DOHH2 (cell line): Measurements from ENCODE around the gene KIF26B.

Source experiments
- H3F3A ChIP-seq: fragments of 200-600 bp; sonication (generic), shearing (Covaris generic); 2 replicates; pipeline ENCODE4 v1.6.0; 2016; ENCODE audit warnings: antibody characterized with exemption, mild to moderate bottlenecking; ENCODE audit not compliant: control insufficient read depth, insufficient read depth
- H3K27ac ChIP-seq: fragments of 200-600 bp; sonication (generic); 2 replicates; pipeline ENCODE4 v1.5.1; 2014; ENCODE audit warnings: low read depth, mild to moderate bottlenecking, low read length, moderate library complexity
- H3K27me3 ChIP-seq: fragments of 200-600 bp; sonication (generic); 2 replicates; pipeline ENCODE4 v1.6.1; 2014; ENCODE audit warnings: mild to moderate bottlenecking, low read length, mixed read lengths; ENCODE audit not compliant: control insufficient read depth
- H3K36me3 ChIP-seq: fragments of 200-600 bp; sonication (generic); 2 replicates; pipeline ENCODE4 v1.6.1; 2014; ENCODE audit warnings: mild to moderate bottlenecking, low read length, moderate library complexity, mixed read lengths; ENCODE audit not compliant: control insufficient read depth
- H3K4me1 ChIP-seq: fragments of 200-600 bp; sonication (generic); 2 replicates; pipeline ENCODE4 v1.6.1; 2014; ENCODE audit warnings: mild to moderate bottlenecking, low read length, mixed read lengths; ENCODE audit not compliant: control insufficient read depth
- H3K4me2 ChIP-seq: fragments of 200-600 bp; sonication (generic); 2 replicates; pipeline ENCODE4 v1.6.0; 2014; ENCODE audit warnings: mild to moderate bottlenecking, low read length, moderate library complexity
- H3K4me3 ChIP-seq: fragments of 200-600 bp; sonication (generic); 2 replicates; pipeline ENCODE4 v1.5.1; 2014; ENCODE audit warnings: mild to moderate bottlenecking, low read length, mixed read lengths
- H3K79me2 ChIP-seq: fragments of 200-600 bp; sonication (generic); 2 replicates; pipeline ENCODE4 v1.6.1; 2014; ENCODE audit warnings: mild to moderate bottlenecking, low read length, mixed read lengths; ENCODE audit not compliant: control insufficient read depth
- H3K9me2 ChIP-seq: fragments of 200-600 bp; sonication (generic); replicated peaks from 2 replicates; pipeline ENCODE4 v1.6.1; 2014; ENCODE audit warnings: mild to moderate bottlenecking, low read length, mixed read lengths; ENCODE audit not compliant: control insufficient read depth
- H3K9me3 ChIP-seq: fragments of 200-600 bp; sonication (generic); 2 replicates; pipeline ENCODE4 v1.6.1; 2014; ENCODE audit warnings: antibody characterized with exemption, low read length, mixed read lengths; ENCODE audit not compliant: control insufficient read depth, insufficient read depth
- H4K20me1 ChIP-seq: fragments of 200-600 bp; sonication (generic); 2 replicates; pipeline ENCODE4 v1.6.0; 2014; ENCODE audit warnings: low read depth, mild to moderate bottlenecking, antibody characterized with exemption, low read length, moderate library complexity; ENCODE audit not compliant: control insufficient read depth, insufficient read depth
- EZH2phosphoT487 ChIP-seq: fragments of 200-600 bp; sonication (generic); IDR thresholded peaks from 2 replicates; pipeline ENCODE4 v1.6.1; 2017; ENCODE audit warnings: borderline replicate concordance, mild to moderate bottlenecking, antibody characterized with exemption, low read length, moderate library complexity, mixed read lengths
- TF ChIP-seq, protein P1 (sequence below): fragments of 200-600 bp; sonication (generic); IDR thresholded peaks from one replicate; pipeline ENCODE4 v1.5.1; 2014; ENCODE audit warnings: antibody characterized with exemption, mild to moderate bottlenecking, low read depth, low read length; ENCODE audit not compliant: poor library complexity, severe bottlenecking

Gene KIF26B

DNA sequence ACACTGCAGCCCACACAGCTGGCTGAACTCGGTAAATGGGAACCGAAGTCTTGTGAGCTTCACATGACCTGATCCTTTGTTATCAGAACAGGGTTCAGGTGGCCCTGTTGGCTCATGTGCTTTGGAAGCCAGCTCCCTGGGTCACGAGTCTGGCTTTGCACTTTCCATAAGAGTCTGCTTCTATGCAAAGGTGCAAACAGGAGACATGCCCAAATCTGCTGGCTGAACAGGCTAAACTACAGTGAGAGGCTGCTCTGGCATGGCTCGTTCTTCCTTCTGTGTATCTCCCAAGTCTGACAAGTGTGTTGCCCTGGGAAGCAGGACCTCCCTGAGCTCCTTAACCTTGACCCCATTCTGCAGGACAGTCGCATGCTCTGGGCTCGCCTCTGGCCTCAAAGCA, 549.6 kb downstream of the KIF26B start:
- no peaks in the 10 kb centered on the region; the same call in 1 of the 2 replicates for H3K27me3 ChIP-seq
- H3K27ac ChIP-seq: no peak overlapping the region
- no peaks in the 10 kb centered on the region for H3K9me3 ChIP-seq
- no peaks in the 10 kb centered on the region for H3K36me3 ChIP-seq
- H3K4me1 ChIP-seq: peaks cover 5% of the 10 kb centered on the region
- H3K4me2 ChIP-seq: no peak overlapping the region
- H3K9me2 ChIP-seq: no peaks in the 10 kb centered on the region
- no peaks in the 10 kb centered on the region for H3K79me2 ChIP-seq
- no peak overlapping the region for H3K4me3 ChIP-seq
- no peaks in the 10 kb centered on the region for H4K20me1 ChIP-seq
- TF ChIP-seq EZH2phosphoT487: no peak
- TF ChIP-seq, protein P1, sequence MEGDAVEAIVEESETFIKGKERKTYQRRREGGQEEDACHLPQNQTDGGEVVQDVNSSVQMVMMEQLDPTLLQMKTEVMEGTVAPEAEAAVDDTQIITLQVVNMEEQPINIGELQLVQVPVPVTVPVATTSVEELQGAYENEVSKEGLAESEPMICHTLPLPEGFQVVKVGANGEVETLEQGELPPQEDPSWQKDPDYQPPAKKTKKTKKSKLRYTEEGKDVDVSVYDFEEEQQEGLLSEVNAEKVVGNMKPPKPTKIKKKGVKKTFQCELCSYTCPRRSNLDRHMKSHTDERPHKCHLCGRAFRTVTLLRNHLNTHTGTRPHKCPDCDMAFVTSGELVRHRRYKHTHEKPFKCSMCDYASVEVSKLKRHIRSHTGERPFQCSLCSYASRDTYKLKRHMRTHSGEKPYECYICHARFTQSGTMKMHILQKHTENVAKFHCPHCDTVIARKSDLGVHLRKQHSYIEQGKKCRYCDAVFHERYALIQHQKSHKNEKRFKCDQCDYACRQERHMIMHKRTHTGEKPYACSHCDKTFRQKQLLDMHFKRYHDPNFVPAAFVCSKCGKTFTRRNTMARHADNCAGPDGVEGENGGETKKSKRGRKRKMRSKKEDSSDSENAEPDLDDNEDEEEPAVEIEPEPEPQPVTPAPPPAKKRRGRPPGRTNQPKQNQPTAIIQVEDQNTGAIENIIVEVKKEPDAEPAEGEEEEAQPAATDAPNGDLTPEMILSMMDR: no peak
- H3F3A ChIP-seq: no peaks in the 10 kb centered on the region

DNA sequence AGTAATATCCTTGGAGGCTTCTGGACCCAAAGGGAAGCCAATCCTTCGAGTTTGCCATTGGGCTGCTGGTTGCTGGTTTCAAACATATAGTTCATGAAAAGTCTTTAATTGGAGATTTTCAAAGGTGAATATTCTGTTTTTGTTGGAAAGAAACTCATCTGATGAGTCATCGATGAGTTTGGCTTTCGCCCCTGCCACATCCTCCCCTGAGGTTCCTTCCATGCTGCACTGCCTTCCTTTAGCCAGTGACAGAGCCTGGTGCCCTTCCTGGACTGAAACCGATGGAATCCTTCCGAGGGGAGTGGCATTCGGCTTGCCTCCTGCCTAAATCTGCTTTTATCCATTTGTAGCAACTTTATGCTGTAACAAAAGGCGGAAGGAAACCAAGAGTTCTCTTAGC, 550.0 kb downstream of the KIF26B start:
- no peak for TF ChIP-seq EZH2phosphoT487
- TF ChIP-seq, protein P1: no peak
- Histone ChIP-seq H3K79me2 (no peaks in the 10 kb centered on the region), H3K4me2 (no peak overlapping the region), H4K20me1 (no peaks in the 10 kb centered on the region), H3K9me3 (no peaks in the 10 kb centered on the region), H3K4me1 (peaks cover under 1% of the 10 kb centered on the region; the same call in 1 of the 2 replicates), H3K4me3 (no peak overlapping the region), H3K36me3 (no peaks in the 10 kb centered on the region), H3K27me3 (no peaks in the 10 kb centered on the region; the same call in 1 of the 2 replicates), H3K9me2 (no peaks in the 10 kb centered on the region), H3K27ac (no peak overlapping the region), H3F3A (no peaks in the 10 kb centered on the region)

DNA sequence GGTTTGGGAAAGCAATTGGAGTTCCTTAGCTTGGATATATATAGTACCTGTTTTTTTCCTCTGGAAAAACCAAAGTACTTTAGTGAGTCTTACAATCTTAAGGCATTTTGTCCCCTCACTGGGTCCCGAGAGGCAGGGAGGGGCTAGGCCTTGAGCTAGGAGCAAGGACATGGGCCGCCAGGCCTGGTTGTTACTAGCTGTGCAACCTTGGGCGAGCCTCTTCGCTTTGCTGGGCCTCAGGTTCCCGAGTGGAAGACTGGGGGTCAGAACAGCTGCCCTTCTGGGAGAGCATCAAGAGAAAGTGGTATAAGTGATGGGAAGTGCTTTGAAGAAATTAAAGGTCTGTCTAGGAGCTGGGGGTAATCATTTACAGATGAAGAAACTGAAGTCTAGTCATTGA, 553.2 kb downstream of the KIF26B start:
- Histone ChIP-seq H3K4me2 (no peak overlapping the region), H3K27ac (no peak overlapping the region), H3K4me1 (no peaks in the 10 kb centered on the region), H3K36me3 (no peaks in the 10 kb centered on the region), H3F3A (no peaks in the 10 kb centered on the region), H3K4me3 (no peak overlapping the region), H3K9me2 (no peaks in the 10 kb centered on the region), H3K27me3 (no peaks in the 10 kb centered on the region; the same call in 1 of the 2 replicates), H4K20me1 (no peaks in the 10 kb centered on the region), H3K9me3 (no peaks in the 10 kb centered on the region), H3K79me2 (no peaks in the 10 kb centered on the region)
- TF ChIP-seq EZH2phosphoT487: no peak
- TF ChIP-seq, protein P1: no peak
